ENCODE results near the gene MAPKAP1. TPM values are rescaled to one million over a fixed set of nuclear protein-coding genes. Genes with fewer than 3 reads are reported as not detected.
A peak's percentile ranks its signal among the peaks of the same experiment; 100 is the strongest.

MAPKAP1 gene
- total RNA-seq, 2 donors from 2014 or later, result 54.9 to 70.1 TPM

DNA sequence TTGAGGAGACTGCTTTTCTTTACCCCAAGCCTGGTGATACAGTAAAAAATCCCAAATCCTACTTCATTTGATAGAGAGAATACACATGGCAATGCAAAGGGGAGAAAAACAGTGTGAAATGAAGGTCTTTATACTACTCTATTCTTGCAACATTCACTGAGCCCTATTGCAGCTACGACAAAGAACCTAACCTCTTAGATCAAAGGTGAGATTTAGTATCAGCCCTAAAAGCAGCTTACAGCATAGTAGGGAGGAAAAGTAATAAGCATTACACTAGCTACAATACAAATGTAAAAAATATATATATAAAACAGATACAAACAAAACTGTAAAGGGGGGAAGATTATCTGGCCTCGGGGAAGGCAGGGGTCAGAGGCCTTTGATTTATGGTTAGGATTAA, 147.1 kb downstream of the MAPKAP1 start:
- H3K4me3 ChIP-seq, result no peak overlapping the region
- TF ChIP-seq, protein P1, sequence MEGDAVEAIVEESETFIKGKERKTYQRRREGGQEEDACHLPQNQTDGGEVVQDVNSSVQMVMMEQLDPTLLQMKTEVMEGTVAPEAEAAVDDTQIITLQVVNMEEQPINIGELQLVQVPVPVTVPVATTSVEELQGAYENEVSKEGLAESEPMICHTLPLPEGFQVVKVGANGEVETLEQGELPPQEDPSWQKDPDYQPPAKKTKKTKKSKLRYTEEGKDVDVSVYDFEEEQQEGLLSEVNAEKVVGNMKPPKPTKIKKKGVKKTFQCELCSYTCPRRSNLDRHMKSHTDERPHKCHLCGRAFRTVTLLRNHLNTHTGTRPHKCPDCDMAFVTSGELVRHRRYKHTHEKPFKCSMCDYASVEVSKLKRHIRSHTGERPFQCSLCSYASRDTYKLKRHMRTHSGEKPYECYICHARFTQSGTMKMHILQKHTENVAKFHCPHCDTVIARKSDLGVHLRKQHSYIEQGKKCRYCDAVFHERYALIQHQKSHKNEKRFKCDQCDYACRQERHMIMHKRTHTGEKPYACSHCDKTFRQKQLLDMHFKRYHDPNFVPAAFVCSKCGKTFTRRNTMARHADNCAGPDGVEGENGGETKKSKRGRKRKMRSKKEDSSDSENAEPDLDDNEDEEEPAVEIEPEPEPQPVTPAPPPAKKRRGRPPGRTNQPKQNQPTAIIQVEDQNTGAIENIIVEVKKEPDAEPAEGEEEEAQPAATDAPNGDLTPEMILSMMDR (IDR thresholded peaks at IDR 0.05), result no peak
- H3K27me3 ChIP-seq, result no peaks in the 10 kb centered on the region
- intact Hi-C loops (cut with DNase I), result loop anchor here (2.0 to 10.0 kb wide), 2 partner anchors 71 to 145 kb away; no protein-coding TSS in a partner anchor
- no peaks in the 10 kb centered on the region for H3K9me3 ChIP-seq
- H3K36me3 ChIP-seq, result no peaks in the 10 kb centered on the region
- no peak overlapping the region for H3K9ac ChIP-seq (ENCODE audit: low read depth in 2 of 2, low read length in 2 of 2)
- no peak for DNase-seq
- no peak overlapping the region for H3K27ac ChIP-seq
- H3K4me1 ChIP-seq, result no peaks in the 10 kb centered on the region

DNA sequence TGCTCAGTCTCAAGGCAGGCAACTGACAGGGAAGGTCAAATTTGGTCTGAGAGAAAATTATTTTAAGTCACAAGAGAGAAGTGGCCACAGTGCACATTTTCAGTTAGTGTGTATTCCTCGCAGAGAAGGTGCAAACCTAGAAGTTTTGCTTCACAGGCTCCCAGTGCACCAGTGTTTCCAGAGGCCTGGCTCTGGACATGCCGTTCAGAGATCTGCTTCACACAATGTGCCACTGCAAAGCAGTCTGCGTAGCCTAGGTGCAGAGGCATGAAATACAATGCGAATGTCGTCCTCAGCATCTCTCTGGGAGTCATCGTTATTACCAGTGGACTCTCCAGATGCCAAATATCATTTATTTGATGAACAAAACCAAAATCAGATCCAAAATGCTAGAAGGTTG, 147.8 kb downstream of the MAPKAP1 start:
- intact Hi-C loops (cut with DNase I), result loop anchor here (2.0 to 10.0 kb wide), 2 partner anchors 72 to 144 kb away; no protein-coding TSS in a partner anchor
- DNase-seq, result no peak
- Histone ChIP-seq H3K27me3 (no peaks in the 10 kb centered on the region), H3K9me3 (no peaks in the 10 kb centered on the region), H3K9ac (ENCODE audit: low read depth in 2 of 2, low read length in 2 of 2) (no peak overlapping the region), H3K4me3 (no peak overlapping the region), H3K27ac (no peak overlapping the region), H3K4me1 (no peaks in the 10 kb centered on the region), H3K36me3 (no peaks in the 10 kb centered on the region)
- TF ChIP-seq, protein P1 (IDR thresholded peaks at IDR 0.05), result no peak

DNA sequence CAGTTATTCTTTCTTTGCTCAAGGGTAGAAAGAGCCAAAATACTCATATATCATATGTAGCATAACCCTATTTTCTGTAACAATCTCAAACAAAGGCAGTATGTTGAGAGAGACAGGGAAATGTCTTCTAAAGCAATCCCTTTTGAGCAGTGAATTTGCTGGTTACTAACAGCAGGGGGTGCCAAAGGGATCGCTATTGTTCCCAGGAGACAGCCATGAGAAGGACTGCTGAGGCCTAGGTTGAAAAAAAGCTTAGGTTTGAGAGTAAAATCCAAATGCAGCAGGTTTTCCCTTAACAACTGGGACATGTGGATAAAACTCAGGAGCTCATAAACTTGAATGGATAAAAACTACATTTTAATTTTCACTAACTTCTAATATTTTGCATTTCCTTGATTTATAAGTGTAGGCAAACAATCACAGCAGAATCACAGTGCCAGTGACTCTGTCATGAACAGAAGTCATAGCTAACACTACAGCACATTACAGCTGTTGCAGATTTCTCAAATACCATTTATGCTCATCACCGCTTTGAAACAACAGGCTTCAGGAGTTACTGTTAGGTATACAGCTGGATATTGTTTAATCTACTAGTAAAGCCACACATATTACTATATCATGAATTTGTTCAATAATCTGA, 148.4 kb downstream of the MAPKAP1 start:
- Histone ChIP-seq H3K36me3 (no peaks in the 10 kb centered on the region), H3K4me1 (no peaks in the 10 kb centered on the region), H3K27ac (no peak overlapping the region), H3K4me3 (no peak overlapping the region), H3K9me3 (no peaks in the 10 kb centered on the region), H3K9ac (ENCODE audit: low read depth in 2 of 2, low read length in 2 of 2) (no peak overlapping the region), H3K27me3 (no peaks in the 10 kb centered on the region)
- DNase-seq, result peak; percentile 76
- intact Hi-C loops (cut with DNase I), result loop anchor here (2.0 to 10.0 kb wide), 2 partner anchors 72 to 144 kb away; no protein-coding TSS in a partner anchor
- TF ChIP-seq, protein P1 (IDR thresholded peaks at IDR 0.05), result peak; percentile 82

DNA sequence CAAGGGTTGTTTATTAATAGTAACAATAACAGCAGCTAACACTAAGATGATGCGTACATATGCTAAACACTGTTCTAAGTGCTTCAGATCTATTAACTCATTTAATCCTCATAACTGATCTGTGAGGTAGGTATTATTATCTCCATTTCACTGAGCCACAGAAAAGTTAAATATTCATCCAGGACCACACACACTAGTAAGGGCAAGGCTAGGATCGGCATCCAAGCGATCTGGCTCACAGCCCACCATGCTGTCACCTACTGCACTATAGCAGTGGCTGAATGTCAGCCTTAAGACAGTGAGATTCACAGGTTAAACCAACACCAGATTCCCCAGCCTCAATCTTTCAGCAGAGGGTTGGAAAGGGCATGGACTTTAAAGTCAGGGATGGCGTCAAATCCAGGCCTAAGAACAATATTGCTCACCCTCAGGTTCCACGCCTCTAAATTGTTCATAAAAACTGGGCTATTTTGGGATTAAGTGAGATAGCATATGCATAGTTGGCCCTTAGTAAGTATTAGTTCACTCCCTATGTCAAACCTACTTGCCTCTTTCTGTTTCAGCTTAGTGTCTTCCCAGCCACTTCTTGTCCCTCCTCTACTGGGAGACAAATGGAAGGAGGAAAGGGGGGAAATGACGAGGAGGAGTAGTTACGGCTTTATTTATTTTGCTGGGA, 150.8 kb downstream of the MAPKAP1 start:
- H3K36me3 ChIP-seq, result no peaks in the 10 kb centered on the region
- TF ChIP-seq, protein P1 (IDR thresholded peaks at IDR 0.05), result no peak
- H3K27ac ChIP-seq, result no peak overlapping the region
- H3K27me3 ChIP-seq, result no peaks in the 10 kb centered on the region
- no peak overlapping the region for H3K9ac ChIP-seq (ENCODE audit: low read depth in 2 of 2, low read length in 2 of 2)
- H3K4me3 ChIP-seq, result no peak overlapping the region
- H3K4me1 ChIP-seq, result peaks cover under 1% of the 10 kb centered on the region
- no peak for DNase-seq
- intact Hi-C loops (cut with DNase I), result loop anchor here (10.0 kb wide), 1 partner anchor 141 kb away; no protein-coding TSS in a partner anchor
- H3K9me3 ChIP-seq, result no peaks in the 10 kb centered on the region

DNA sequence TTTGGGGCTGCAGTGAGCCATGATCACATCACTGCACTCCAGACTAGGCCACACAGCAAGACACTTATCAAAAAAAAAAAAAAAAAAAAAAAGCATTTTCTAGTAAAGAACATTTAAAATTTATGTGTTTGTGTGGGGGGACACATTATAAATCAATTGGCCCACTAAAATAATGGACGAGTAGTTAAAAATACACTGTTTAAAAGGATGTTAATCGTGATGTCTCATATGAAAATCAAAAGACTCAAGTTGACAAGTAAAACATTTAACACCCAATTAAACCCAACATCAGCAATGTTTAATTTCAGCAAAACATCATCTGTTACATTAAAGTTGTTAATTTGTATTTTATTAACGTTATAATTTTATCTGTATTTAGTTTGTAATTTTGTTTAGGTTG, 152.3 kb downstream of the MAPKAP1 start:
- TF ChIP-seq, protein P1 (IDR thresholded peaks at IDR 0.05), result no peak
- intact Hi-C loops (cut with DNase I), result loop anchor here (10.0 kb wide), 1 partner anchor 140 kb away; no protein-coding TSS in a partner anchor

More for the DNA sequence above, 152.3 kb downstream of the MAPKAP1 start:
- DNase-seq, result no peak
- Histone ChIP-seq H3K27ac (no peak overlapping the region), H3K36me3 (no peaks in the 10 kb centered on the region), H3K4me3 (no peak overlapping the region), H3K4me1 (peaks cover 7% of the 10 kb centered on the region), H3K9ac (ENCODE audit: low read depth in 2 of 2, low read length in 2 of 2) (no peak overlapping the region), H3K27me3 (no peaks in the 10 kb centered on the region), H3K9me3 (no peaks in the 10 kb centered on the region)

Measured in colonic mucosa (tissue), 4 donors.